Activated CD4-positive, alpha-beta T cell treated with anti-CD3 and anti-CD28 coated beads, Interleukin-2, amount 50 U/mL, for 4 hours (primary cell): Measurements from ENCODE around the gene RASGRF1.

ENCODE experiments used
- DNase-seq, 2 experiments: peaks; one replicate each; pipeline ENCODE4 v3.0.0-alpha.2; 2020

RASGRF1 gene

GRCh38 chr15:78925956-78926743 is 164.4 kb downstream of the RASGRF1 start:
- no peak for DNase-seq

GRCh38 chr15:78925076-78925624 is 165.4 kb downstream of the RASGRF1 start:
- DNase-seq = no peak

- DNase-seq = no peak
These were observed 166.9 kb downstream of the RASGRF1 start for GRCh38 chr15:78923480-78924360.

- DNase-seq = no peak
These were observed 167.6 kb downstream of the RASGRF1 start for GRCh38 chr15:78923015-78923414.

GRCh38 chr15:78922527-78922926 is 168.1 kb downstream of the RASGRF1 start:
- DNase-seq = no peak

- DNase-seq = no peak
These were observed 168.6 kb downstream of the RASGRF1 start for GRCh38 chr15:78921940-78922339.

GRCh38 chr15:78921517-78921916 is 169.1 kb downstream of the RASGRF1 start:
- no peak for DNase-seq

GRCh38 chr15:78917888-78918287 is 172.7 kb downstream of the RASGRF1 start:
- DNase-seq = no peak

- DNase-seq = no peak
These were observed 174.5 kb downstream of the RASGRF1 start for GRCh38 chr15:78916088-78916487.

GRCh38 chr15:78915341-78916087 is 175.1 kb downstream of the RASGRF1 start:
- DNase-seq = no peak

GRCh38 chr15:78914027-78914764 is 176.4 kb downstream of the RASGRF1 start:
- no peak for DNase-seq

- DNase-seq = no peak
These were observed 177.6 kb downstream of the RASGRF1 start for GRCh38 chr15:78913012-78913411.

GRCh38 chr15:78912316-78912715 is 178.3 kb downstream of the RASGRF1 start:
- no peak for DNase-seq

GRCh38 chr15:78910271-78910670 is 180.3 kb downstream of the RASGRF1 start:
- DNase-seq = no peak
